ENCODE data around the gene OIT3. TPM values are rescaled to one million over a fixed set of nuclear protein-coding genes. Genes with fewer than 3 reads are reported as not detected.

OIT3 gene
- total RNA-seq (2014; rRNA removed; shearing (Covaris generic); ENCODE audit: low replicate concordance), result not detected in 2 replicates

- no peak for DNase-seq
- peaks cover 5% of the 10 kb centered on the region for H3K36me3 ChIP-seq
- no peaks in the 10 kb centered on the region for H3K27me3 ChIP-seq
- no peaks in the 10 kb centered on the region for H3K9me3 ChIP-seq
- no peak within 1 kb of the TSS for H3K4me3 ChIP-seq
Measured at GRCh38 chr10:72893136-72893798, at the start of gene OIT3. Gene OIT3, plus strand, starts transcription at chr10:72893739. Its CDS starts 60 bp downstream, at chr10:72893799.

GRCh38 chr10:72846238-72846637, 47.3 kb upstream of the OIT3 start:
- Histone ChIP-seq H3K36me3 (peaks cover 2% of the 10 kb centered on the region; the same call in 1 of the 2 replicates), H3K4me3 (no peak overlapping the region), H3K9me3 (no peaks in the 10 kb centered on the region), H3K27me3 (no peaks in the 10 kb centered on the region)
- peak; percentile 9 for DNase-seq

GRCh38 chr10:72847681-72848080, 45.9 kb upstream of the OIT3 start:
- peaks cover 2% of the 10 kb centered on the region; the same call in 1 of the 2 replicates for H3K9me3 ChIP-seq
- H3K27me3 ChIP-seq, result no peaks in the 10 kb centered on the region
- H3K36me3 ChIP-seq, result peaks cover 2% of the 10 kb centered on the region; the same call in 1 of the 2 replicates
- H3K4me3 ChIP-seq, result no peak overlapping the region
- DNase-seq, result no peak

- Histone ChIP-seq H3K27me3 (no peaks in the 10 kb centered on the region), H3K9me3 (peaks cover 2% of the 10 kb centered on the region; the same call in 1 of the 2 replicates), H3K4me3 (no peak overlapping the region), H3K36me3 (no peaks in the 10 kb centered on the region)
- DNase-seq, result no peak
Measured at GRCh38 chr10:72850861-72851260, 42.7 kb upstream of the OIT3 start.

GRCh38 chr10:72851509-72851908, 42.0 kb upstream of the OIT3 start:
- no peak for DNase-seq
- Histone ChIP-seq H3K27me3 (no peaks in the 10 kb centered on the region), H3K9me3 (peaks cover 2% of the 10 kb centered on the region; the same call in 1 of the 2 replicates), H3K36me3 (no peaks in the 10 kb centered on the region), H3K4me3 (no peak overlapping the region)

GRCh38 chr10:72852508-72852907, 41.0 kb upstream of the OIT3 start:
- Histone ChIP-seq H3K4me3 (no peak overlapping the region), H3K27me3 (no peaks in the 10 kb centered on the region), H3K9me3 (peaks cover 2% of the 10 kb centered on the region; the same call in 1 of the 2 replicates), H3K36me3 (no peaks in the 10 kb centered on the region)
- no peak for DNase-seq

GRCh38 chr10:72855129-72855528, 38.4 kb upstream of the OIT3 start:
- Histone ChIP-seq H3K27me3 (no peaks in the 10 kb centered on the region), H3K4me3 (no peak overlapping the region), H3K9me3 (peaks cover 2% of the 10 kb centered on the region; the same call in 1 of the 2 replicates), H3K36me3 (peaks cover 1% of the 10 kb centered on the region; the same call in 1 of the 2 replicates)
- DNase-seq, result no peak

GRCh38 chr10:72855790-72856189, 37.7 kb upstream of the OIT3 start:
- no peak overlapping the region for H3K4me3 ChIP-seq
- H3K36me3 ChIP-seq, result peaks cover 2% of the 10 kb centered on the region; the same call in 1 of the 2 replicates
- no peak for DNase-seq
- no peaks in the 10 kb centered on the region for H3K27me3 ChIP-seq
- peaks cover 2% of the 10 kb centered on the region; the same call in 1 of the 2 replicates for H3K9me3 ChIP-seq

- peaks cover 2% of the 10 kb centered on the region; the same call in 1 of the 2 replicates for H3K36me3 ChIP-seq
- no peak for DNase-seq
- H3K9me3 ChIP-seq, result no peaks in the 10 kb centered on the region
Measured at GRCh38 chr10:72858067-72858466, 35.5 kb upstream of the OIT3 start.

GRCh38 chr10:72862957-72863356, 30.6 kb upstream of the OIT3 start:
- DNase-seq, result no peak
- H3K36me3 ChIP-seq, result peaks cover 2% of the 10 kb centered on the region; the same call in 1 of the 2 replicates
- H3K27me3 ChIP-seq, result no peaks in the 10 kb centered on the region
- no peaks in the 10 kb centered on the region for H3K9me3 ChIP-seq
- no peak overlapping the region for H3K4me3 ChIP-seq

More at GRCh38 chr10:72858067-72858466, 35.5 kb upstream of the OIT3 start:
- H3K27me3 ChIP-seq, result no peaks in the 10 kb centered on the region
- no peak overlapping the region for H3K4me3 ChIP-seq

- H3K27me3 ChIP-seq, result no peaks in the 10 kb centered on the region
- peaks cover 15% of the 10 kb centered on the region for H3K36me3 ChIP-seq
- no peak overlapping the region for H3K4me3 ChIP-seq
- peaks cover 12% of the 10 kb centered on the region; the same call in 1 of the 2 replicates for H3K9me3 ChIP-seq
- no peak for DNase-seq
Measured at GRCh38 chr10:72875250-72876055, 18.1 kb upstream of the OIT3 start.

GRCh38 chr10:72879245-72879644, 14.3 kb upstream of the OIT3 start:
- Histone ChIP-seq H3K4me3 (no peak overlapping the region), H3K9me3 (peaks cover 12% of the 10 kb centered on the region; the same call in 1 of the 2 replicates), H3K36me3 (peaks cover 15% of the 10 kb centered on the region), H3K27me3 (no peaks in the 10 kb centered on the region)
- no peak for DNase-seq

GRCh38 chr10:72881291-72881690, 12.2 kb upstream of the OIT3 start:
- H3K4me3 ChIP-seq, result no peak overlapping the region
- no peak for DNase-seq
- peaks cover 17% of the 10 kb centered on the region for H3K36me3 ChIP-seq
- no peaks in the 10 kb centered on the region for H3K27me3 ChIP-seq
- peaks cover 12% of the 10 kb centered on the region; the same call in 1 of the 2 replicates for H3K9me3 ChIP-seq

- no peaks in the 10 kb centered on the region for H3K27me3 ChIP-seq
- no peak overlapping the region for H3K4me3 ChIP-seq
- peaks cover 20% of the 10 kb centered on the region for H3K36me3 ChIP-seq
- no peak for DNase-seq
- H3K9me3 ChIP-seq, result peaks cover 4% of the 10 kb centered on the region; the same call in 1 of the 2 replicates
Measured at GRCh38 chr10:72883861-72884260, 9.7 kb upstream of the OIT3 start.

GRCh38 chr10:72885953-72886352, 7.6 kb upstream of the OIT3 start:
- no peak for DNase-seq
- Histone ChIP-seq H3K27me3 (no peaks in the 10 kb centered on the region), H3K4me3 (no peak overlapping the region), H3K36me3 (peaks cover 12% of the 10 kb centered on the region), H3K9me3 (no peaks in the 10 kb centered on the region)

- Histone ChIP-seq H3K4me3 (no peak overlapping the region), H3K36me3 (peaks cover 12% of the 10 kb centered on the region), H3K27me3 (no peaks in the 10 kb centered on the region), H3K9me3 (no peaks in the 10 kb centered on the region)
- DNase-seq, result no peak
Measured at GRCh38 chr10:72886621-72887020, 6.9 kb upstream of the OIT3 start.

GRCh38 chr10:72887043-72887442, 6.5 kb upstream of the OIT3 start:
- Histone ChIP-seq H3K27me3 (no peaks in the 10 kb centered on the region), H3K9me3 (no peaks in the 10 kb centered on the region), H3K4me3 (no peak overlapping the region), H3K36me3 (peaks cover 12% of the 10 kb centered on the region)
- no peak for DNase-seq
